NCI-H526 (cell line): Measurements from ENCODE around the gene IQCC.

Source experiments
- DNase-seq, 2 experiments: peaks; one replicate each; lab custom pipeline; 2025; lab: John Stamatoyannopoulos, UW

The IQCC gene

DNA sequence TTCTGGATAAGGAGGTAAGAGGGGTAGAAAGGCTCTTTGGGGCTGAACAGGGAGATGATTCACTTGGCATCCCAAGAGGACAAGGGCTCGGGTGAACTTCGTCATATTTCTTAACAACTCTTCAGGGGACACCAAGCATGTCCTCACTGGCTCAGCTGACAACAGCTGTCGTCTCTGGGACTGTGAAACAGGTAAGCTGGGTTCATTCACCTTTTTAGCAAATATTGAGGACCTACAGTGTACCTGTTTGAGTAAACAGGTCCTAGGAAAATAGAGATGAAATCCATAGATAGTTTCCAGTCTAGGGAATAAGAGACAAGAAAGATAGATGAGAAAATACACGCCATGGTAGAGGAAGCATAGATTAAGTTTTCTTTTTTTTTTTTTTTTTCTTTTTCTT is 18.8 kb downstream of the IQCC start:
- DNase-seq, result no peak

DNA sequence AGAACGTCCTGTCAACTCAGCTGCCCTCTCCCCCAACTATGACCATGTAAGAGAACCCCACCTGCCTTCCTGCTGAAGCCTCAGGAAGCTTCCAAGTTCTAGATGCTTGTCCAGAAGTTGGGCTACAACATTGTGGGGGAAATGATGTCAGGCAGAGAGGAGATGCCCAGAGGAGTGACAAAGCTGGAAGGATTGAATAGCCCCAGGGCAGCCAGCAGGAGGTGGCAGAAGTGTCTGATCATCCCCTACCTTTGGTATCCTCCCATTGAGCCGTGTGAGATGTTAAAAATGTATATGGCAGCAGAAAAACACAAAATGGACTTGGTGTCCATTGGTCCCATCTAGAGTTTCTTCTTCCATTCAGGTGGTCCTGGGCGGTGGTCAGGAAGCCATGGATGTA is 23.3 kb downstream of the IQCC start:
- no peak for DNase-seq

DNA sequence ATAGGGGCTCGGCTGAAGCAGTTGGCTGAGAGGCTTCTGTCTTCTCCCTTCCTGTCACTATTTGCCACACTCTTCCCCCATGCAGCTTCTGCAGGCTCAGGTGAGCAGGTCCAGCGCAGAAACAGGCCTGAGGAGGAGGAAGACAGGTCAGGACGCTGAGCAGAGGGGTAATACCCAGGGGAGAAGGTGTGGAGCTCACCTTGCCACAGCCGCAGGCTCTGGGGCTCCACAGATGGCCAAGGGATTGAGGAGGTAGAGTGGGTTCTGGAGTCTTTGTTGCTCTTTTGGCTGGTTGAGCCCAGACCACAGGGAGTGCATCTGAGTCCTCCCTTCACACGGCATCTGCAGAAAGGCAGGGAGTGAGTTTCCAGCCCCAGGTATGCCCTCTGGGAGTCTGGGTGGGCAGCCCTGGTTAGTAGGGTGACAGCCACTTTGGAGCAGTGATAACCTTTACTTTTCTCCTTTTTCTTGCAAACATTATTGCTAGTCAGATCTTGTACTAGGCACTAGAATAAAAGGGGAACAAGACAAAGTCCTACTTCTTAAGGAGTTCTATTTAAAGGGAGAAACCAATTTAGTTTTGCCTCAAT is 26.5 kb downstream of the IQCC start:
- DNase-seq, result no peak

DNA sequence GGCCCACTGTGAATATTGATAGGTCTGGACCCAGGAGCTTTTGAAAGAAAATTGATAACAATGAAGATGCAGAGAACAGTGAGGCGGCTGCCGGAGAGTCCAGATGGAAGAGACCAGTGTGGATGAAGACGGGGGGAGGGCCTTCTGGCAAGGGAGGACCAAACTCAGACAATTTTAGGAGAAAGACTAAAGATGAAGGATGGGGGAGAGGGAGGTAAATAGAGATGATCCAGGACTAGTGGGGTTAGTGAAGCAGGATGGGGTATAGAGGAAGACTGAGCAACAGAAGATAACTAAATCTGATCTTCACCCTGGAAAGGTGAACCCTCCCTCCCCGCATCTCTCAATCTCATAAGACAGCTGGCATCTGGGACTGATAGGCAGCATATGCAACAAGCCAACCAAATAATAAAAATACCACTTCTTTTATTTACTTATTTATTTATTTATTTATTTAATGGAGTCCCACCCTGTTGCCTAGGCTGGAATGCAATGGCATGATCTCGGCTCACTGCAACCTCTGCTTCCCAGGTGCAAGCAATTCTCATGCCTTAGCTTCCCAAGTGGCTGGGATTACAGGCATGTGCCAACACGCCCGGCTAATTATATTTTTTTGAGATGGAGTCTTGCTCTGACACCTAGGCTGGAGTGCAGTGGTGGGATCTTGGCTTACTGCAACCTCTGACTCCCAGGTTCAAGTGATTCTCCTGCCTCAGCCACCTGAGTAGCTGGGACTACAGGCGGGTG is 27.3 kb downstream of the IQCC start:
- peak in 1 of 2 experiments; percentile 15 for DNase-seq

DNA sequence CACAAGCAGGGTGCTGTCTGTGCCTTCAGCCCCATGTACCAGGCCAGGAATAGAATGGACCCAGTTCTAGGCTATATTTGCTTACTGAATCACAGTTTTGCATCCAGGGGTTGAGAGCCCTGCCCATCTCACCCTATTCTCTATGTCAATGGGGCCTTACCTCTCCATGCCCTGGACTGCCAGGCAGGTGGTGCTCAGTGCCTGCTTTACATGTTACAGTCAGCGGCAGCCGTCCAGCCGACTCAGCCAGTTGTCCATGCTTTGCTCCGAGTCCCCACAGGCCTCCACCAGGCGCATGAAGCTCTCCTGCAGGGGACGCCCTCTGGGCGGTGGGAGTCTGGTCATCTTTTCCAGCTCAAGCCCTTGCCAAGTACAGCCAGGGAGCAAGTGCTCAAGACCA is 29.3 kb downstream of the IQCC start:
- peak; percentile 60 to 80 for DNase-seq

DNA sequence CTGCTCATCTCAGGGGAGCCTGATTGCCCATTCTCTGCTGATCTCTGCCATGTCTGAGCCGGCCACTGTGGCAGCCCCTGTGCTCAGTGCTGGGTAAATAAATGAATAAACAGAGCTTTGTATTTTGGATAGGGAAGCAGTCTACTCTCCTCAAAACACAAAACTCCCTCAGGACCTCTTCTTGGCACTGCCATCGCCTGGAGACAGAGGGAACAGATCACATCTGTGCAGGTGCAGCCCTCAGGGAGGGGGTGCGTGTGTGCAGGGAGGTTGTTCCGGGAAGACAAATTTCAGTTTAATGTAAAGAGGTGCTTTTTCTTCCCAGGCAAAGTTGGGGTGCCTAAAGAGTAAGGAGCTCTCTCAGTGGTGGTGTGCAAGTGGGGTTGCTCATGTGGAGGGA is 33.9 kb downstream of the IQCC start:
- DNase-seq, result peak in 1 of 2 experiments; percentile 65

DNA sequence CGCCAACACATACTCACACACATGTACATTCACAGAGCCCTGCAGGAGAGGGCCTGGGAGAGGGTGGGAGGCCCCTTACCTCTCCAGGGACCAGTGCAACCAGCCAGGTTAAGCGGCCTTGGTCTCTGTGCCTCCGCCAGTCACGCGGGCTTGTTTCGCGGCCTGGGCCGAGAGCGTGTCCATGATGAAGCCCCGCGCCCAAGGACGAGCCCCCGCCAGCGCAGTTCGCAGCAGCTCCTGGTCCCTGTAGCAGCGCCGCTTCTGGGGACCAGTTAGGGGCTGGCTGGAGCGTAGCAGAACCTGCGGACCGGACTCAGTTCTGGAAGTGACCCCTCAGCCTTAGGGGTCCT is 34.3 kb downstream of the IQCC start:
- DNase-seq, result peak; percentile 53 to 76

DNA sequence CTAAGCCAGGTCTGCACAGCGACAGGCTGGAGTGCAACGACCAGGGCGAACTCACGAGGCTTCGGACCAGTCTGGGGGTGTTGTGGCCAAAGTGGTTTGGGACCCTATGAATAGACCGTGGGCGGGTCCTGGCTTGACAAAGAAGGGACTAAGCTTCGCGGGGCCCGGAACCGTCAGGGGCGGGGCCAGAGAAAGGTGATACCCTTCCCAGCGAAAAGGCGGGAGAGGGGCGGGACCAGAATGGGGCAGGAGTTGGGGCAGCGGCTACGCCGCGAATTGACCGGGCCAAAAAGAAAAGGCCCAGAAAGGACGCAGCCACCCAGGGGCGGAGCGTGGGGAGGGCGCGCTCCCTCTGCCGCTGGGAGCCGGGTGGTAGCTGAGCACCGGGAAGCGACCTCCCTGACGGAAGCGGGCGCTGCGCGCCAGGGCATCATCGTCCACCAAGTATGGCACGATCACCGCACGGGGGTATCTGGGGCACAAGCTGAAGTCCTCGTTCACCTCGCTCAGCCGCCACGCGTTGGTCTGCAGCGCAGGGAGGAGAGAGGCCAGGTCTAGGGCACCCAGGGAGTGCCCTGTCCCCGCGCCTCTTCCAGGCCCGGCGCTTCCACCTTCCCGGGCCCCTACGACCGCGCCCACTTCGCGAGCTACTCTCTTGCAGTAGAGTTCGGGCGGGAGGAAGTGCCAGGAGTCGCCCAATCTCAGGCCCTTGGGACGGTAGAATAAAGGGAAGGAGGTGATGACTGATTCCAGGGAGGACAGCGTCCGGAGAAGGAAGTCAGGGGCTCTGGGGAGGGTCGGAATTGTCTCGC is 34.9 kb downstream of the IQCC start:
- peak; percentile 65 to 88 for DNase-seq

DNA sequence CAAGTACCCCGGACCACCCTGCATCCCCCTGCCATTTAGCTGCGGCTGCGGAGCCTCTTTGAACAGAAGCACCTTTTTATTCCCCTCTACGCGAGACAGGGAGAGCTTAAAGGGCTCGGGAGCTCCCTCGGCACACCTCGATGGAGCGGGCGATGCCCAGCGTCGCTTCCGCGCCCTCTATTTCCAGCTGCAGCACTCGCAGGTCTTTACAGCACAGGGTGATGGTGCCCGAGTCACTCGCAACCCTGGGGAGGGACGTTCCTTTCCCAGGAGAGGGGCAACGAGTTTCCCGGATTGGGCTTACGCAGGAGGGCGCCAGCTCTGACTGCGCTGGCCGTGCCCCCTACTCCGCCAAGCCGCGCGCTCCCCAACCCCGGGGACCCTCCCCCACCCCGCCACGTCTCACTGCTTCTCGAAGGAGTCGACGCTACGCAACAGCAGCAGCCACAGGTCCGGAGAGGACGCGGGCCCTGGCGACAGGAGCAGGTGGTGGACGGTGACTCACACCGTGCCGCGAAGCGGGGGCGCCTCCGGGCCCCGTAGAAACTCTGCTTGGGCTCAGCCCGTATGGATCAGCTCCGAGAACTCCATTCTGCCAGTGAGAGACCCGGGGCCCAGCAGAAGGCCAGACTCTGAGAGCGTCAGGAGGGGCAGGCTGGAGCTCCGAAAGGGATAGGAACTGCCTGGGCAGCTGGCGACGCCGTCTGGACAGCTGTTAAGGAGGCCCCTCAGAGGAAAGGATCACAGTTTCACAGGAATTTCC is 35.7 kb downstream of the IQCC start:
- DNase-seq, result peak in 1 of 2 experiments; percentile 81

DNA sequence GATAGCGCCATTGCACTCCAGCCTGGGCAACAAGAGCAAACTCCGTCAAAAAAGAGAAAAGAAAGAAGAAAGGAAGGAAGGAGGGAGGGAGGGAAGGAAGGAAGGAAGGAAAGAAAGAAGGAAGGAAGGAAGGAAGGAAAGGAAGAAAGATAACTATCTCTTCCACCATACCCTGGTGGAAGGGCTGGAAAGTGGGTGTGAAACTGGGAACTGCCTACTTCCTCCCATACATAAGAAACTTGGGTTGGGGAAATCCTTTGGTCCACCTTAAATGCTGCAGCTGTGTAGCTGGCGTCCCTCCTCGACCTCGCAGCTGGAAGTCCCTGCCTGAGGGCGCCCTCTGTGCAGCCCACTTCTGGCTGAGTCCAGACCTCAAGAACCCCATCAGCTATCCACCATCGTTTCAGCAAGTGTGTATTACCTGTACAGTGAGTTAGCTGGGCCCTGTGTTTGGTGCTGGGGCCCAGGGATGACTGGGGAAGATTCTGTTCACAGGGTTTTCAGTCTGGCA is 36.9 kb downstream of the IQCC start:
- no peak for DNase-seq

DNA sequence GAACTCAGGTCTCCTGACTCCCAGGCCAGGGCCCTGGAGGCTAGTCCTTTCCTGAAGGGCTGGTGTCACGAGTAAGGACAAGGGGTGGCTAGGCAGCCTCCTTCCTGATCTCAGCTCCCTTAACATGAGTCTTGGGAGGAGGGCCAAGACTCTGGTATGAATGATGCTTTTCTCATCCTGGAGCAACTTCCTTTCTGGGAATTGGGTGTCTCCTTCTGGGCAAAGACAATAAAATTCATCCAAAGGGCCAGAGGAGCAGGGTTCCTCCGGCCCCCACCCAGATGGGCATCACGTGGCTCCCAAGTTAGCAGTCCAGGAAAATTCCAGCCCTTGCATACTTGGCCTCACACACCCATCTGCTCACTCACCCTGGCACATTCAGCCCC is 41.4 kb downstream of the IQCC start, which contains the start of gene FAM167B:
FAM167B (plus strand) TSS at position 335 of the 386 bp plus-strand sequence. CDS start 200 bp downstream, outside the sequence.
- no peak for DNase-seq

DNA sequence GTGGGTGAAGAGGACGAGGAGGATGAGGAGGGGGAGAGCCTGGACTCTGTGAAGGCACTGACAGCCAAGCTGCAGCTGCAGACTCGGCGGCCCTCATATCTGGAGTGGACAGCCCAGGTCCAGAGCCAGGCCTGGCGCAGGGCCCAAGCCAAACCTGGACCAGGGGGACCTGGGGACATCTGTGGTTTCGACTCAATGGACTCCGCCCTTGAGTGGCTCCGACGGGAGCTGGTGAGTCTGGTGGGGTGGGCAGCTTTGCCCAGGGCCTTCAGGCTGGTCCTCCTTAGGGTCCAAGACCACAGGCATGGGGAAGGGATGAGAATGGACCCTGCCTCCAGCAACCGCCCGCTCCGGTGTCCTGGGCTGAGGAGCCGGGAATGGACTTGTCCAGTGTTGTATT is 42.0 kb downstream of the IQCC start:
- no peak for DNase-seq

DNA sequence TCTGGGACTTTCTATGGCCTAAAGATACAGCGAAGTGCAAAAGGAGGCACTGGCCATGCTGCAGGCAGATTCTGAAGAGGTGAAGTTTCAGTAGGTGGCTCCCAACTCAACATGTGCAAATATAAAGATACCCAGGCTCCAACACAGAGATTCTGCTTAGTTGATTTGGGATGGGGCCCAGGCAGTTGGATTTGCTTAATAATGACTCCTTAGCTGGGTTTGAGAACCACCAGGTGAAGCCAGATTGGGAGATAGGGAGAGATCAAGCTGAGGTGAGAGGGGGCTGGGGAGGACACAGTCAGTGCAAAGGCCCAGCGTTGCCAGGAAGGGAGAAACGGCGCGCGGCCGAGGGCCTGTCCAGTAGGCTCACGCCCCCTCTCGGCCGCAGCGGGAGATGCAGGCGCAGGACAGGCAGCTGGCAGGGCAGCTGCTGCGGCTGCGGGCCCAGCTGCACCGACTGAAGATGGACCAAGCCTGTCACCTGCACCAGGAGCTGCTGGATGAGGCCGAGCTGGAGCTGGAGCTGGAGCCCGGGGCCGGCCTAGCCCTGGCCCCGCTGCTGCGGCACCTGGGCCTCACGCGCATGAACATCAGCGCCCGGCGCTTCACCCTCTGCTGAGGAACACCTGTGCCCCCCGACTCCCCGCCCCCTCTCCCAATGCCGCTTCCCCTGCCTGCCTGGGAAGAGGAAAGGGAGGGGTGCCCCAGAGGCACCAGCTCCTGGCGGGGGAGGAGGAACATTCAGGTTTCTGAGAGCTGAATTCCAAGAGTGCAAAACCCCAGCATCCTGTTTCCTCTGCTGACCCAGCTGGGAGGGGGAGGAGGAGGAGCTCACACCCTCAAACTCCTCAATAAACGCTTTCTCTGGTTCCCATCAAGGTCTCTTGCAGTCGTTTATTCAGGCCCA is 42.8 kb downstream of the IQCC start:
- DNase-seq, result peak; percentile 68 to 91

DNA sequence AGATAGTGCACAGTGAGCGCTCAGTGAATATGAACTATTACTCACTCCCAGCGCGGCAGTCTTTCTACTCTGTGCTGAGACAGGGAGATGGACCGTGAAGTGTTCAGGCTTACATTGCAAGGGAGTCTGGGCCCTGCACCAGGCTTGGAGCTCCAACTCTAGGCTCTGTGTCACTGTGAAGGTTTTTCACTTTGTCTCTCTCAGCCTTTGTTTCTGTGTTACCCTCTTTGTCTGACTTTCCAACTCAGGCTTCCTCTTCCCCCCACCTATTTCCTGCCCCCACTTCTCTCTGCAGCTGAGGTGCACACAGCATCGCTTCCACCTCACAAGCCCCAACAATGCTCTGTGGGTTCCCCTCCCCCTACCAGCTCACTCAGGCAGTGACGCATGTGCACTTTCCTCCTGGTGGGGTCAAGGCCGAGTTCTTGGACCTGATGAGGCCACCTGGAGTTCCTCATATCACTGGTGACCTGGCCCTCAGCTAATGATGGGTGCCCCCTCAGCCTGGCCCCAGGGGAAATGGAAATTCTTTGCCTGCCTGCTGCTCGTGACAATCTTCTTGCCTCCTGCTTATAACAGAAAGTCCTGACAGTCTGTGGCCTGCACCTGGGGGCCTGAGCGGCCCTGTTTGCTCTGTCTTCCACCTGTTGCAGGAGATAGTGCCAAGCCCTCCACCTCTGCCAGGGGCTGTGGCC is 44.5 kb downstream of the IQCC start:
- DNase-seq, result no peak

DNA sequence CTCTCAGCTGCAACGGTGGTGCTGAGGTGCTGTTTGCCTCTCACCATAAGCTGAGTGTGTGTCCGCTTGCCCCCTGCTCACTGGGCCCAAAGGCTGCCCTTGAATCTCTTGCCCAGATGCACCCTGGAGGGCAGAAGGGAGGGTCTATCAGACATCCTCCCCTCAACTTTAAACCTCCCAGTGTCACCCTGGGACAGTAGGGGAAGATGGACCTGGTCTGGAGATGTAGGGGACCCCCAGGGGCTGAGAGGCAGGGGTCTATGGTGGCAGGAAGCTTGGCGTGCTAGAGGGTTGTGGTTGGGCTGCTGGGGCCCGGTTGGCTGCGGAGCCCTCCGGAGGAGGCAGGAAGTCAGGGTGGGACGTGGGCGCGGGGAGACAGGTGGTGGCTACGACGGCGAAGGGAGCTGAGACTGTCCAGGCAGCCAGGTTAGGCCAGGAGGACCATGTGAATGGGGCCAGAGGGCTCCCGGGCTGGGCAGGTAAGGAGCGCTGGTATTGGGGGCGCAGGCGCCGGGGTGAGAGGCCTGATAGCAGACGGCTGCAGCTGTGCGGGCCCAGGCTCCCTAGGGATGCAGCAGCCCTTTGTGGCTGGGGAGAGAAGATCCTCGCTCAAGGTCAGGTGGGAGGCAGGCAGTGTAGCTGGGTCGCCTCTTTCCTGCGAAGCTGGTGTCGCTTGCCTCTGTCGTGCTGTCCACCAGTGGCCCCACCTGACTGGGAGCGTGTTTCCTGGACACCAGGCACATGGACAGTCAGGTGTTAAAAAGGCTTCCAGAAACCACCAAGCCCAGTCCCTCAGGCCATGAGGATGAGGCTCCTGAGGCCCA is 45.6 kb downstream of the IQCC start, which contains the start of gene LCK:
LCK (plus strand) TSS at position 373 of the 824 bp plus-strand sequence. CDS start 23,065 bp downstream, outside the sequence.
- no peak for DNase-seq

DNA sequence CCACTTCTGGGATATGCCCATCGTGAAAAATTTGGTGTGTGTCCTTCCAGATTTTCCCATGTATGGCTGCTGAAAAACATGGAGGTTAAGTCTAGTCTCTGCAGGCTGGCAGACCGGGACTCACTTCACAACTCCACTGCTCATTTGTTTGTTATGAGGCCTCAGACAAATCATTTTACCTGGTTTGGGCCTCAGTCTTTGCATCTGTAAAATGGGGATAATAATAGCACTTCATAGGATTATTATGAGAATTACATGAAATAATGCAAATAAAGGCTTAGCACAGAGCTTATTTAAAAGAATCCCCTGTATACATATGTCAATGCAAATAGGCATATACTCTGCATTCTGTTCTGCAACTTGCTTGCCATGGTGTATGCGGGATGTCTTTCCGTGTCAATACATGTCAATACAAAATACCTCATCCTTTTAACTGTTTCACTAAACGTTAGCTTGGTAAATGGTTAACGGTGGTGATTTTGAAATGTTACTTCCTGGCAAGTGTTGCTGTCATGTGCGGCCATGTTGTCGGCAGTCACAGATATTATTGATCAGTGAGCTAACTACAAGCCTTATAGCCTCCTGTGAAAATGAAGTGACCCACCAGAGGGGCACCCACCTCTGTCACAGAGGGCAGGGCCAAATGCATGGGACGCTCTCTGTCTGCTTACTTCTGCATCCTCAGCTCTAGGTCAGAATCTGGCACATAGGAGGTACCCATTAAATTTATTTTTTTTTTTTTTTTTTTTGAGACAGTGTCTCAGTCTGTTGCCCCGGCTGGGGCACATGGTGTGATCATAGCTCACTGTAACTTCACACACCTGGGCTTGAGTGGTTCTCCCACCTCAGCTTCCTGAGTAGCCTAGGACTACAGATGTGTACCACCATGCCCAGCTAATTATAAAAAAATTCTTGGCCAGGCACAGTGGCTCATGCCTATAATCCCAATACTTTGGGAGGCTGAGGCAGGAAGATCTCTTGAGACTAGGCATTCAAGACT is 49.9 kb downstream of the IQCC start:
- DNase-seq, result no peak

DNA sequence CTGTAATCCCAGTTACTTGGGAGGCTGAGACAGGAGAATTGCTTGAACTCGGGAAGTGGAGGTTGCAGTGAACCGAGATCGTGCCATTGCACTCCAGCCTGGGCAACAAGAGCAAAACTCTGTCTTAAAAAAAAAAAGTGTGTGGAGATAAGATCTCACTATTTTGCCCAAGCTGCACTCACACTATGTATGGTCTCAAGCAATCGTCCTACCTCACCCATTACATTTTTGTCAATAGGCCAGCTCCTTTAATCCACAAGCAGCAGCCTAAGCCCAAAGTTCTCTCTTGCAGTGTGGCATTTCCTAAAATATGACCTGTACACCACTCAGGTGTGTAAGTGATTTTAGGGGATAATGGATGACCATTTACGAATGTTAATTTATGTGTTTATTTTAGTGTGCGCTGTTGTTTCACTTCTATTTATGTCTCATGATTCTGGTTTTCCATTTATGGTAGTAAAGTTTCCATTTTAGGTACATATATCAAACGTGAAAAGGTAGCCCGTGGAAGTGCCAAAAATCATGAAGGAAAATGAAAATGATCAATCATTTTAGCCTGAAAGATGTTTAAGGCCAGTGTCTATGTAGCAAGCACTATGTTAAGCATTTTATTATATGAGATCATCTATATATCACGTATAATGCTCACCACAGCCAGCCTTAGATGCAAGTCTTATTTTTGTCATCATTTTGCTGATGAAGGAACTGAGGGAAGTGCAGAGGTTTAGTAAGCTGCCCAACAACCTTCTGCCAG is 51.2 kb downstream of the IQCC start:
- DNase-seq, result no peak

DNA sequence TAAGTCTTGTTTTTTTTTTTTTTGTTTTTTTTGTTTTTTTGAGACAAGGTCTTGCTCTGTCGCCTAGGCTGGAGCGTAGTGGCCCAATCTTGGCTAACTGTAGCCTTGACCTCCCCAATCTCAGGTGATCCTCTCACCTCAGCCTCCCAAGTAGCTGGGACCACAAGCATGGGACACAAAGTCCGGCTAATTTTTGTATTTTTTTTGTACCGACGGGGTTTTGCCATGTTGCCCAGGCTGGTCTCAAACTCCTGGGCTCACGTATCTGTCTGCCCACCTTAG is 51.7 kb downstream of the IQCC start:
- no peak for DNase-seq
